Renal cortical epithelial cell (primary cell): ENCODE measurements around the gene RIC8A. TPM values are rescaled to one million over a fixed set of nuclear protein-coding genes. Genes with fewer than 3 reads are reported as not detected.
"Not testable (repeated sequence)": the region's sequence is repeated elsewhere in the genome, so short reads cannot be mapped to it uniquely, and the experiment has no call there.

ENCODE experiments used
- DNase-seq: peaks from one replicate; pipeline ENCODE4 v3.0.0-alpha.2; 2011; ENCODE audit warnings: low read depth
- total RNA-seq: library from RNA; depleted of rRNA; stranded (reverse); fragments of >200 nt; gene quantifications from 2 replicates; pipeline ENCODE4 v1.2.3, GENCODE V29; 2014

The RIC8A gene
- total RNA-seq, 1 donor from 2014 or later = 144 TPM

DNA sequence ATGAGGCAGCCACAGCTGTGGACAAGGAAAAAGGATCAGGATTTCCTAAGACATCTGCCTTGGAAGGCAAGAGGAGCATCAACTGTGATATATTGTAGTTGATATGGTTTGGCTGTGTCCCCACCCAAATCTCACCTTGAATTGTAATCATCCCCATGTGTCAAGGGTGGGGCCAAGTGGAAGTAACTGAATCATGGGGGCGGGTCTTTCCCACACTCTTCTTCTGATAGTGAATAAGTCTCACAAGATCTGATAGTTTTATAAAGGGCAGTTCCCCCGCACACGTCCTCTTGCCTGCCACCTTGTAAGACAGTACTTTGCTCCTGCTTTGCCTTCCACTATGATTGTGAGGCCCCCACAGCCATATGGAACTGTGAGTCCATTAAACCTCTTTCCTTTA is 10.2 kb downstream of the RIC8A start:
- no peak for DNase-seq

- DNase-seq = no peak
Measured at GRCh38 chr11:218815-219593, 11.5 kb downstream of the RIC8A start.

DNA sequence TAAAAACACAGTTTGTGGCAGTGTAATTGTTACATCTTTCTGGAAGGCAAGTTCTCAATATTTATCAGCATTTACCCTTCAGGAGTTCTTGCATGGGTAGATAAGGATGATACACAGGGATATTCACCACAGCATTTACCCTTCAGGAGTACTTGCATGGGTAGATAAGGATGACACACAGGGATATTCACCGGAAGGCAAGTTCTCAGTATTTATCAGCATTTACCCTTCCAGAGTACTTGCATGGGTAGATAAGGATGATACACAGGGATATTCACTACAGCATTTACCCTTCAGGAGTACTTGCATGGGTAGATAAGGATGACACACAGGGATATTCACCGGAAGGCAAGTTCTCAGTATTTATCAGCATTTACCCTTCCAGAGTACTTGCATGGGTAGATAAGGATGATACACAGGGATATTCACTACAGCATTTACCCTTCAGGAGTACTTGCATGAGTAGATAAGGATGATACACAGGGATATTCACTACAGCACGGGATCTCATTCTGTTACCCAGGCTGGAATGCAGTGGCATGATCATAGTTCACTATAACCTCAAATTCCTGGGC is 13.2 kb downstream of the RIC8A start:
- not testable (repeated sequence) for DNase-seq

DNA sequence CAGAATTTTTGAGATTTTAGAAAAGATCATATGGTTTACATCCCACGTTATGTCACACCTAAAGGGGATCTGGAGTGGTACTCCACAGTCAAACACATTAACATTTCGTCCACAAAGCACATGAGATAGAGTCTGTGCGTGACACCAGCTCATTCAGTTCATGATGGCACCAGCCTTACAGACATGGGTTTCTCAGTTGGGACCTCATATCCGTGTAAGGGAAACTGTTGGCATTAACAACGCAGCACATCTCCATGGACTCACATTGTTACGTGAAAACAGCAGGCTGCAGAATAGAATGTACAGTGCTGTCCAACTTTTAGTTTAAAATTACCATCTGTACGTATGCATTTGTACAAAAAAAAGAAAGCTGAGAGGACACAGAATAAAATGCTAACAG is 14.0 kb downstream of the RIC8A start:
- DNase-seq = no peak

- DNase-seq = no peak
Measured at GRCh38 chr11:221998-222789, 14.7 kb downstream of the RIC8A start.

DNA sequence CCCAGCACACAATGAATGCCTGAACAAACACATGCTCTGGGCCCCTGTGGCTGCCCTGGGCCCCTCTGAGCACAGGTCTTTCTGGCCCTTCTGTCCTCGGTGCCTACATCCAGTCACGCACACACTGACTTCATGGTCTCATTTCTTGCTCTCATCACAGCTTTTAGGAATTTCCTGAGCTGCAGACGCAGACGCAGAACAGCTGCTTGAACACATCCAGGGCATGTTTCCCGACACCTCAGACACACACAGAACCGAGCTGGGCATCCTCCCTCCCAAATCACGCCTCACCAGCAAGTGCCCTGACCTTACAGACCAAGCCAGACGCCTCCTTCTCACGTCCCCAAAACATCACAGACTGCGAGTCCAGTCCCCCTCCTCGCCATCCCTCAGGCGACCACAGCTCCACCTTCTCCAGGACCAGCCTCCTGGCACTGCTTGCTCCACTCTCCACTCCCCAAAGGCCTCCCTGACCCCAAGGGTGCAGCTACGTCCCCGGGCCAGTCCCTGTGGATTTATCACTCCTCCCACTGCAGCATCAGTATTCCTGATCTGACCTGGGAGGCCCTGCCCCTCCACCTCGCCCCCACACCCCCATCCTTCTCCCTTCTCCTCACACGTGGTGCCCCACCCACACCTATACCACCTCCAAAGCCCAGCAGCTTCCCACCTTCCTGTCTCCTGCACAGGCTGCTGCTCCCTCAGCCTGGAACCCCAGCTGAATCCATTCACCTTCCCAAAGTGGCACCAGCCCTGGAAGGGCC is 15.7 kb downstream of the RIC8A start:
- no peak for DNase-seq

DNA sequence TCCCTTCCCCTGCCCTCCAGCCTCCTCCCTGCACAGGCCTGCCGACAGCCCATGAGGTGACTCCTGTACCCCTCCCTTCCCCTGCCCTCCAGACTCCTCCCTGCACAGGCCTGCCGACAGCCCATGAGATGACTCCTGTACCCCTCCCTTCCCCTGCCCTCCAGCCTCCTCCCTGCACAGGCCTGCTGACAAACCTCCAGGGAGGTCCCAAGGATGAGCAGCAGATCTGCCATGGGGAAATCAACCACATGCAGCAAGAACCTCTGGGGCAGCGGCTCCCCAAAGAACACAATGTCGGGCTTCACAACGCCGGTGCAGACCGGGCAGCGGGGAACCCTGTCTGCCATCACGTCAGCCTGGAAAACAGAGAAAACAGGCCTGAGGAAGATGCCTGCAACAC is 16.4 kb downstream of the RIC8A start:
- no peak for DNase-seq

- no peak for DNase-seq
Measured at GRCh38 chr11:224424-224823, 16.9 kb downstream of the RIC8A start.

DNA sequence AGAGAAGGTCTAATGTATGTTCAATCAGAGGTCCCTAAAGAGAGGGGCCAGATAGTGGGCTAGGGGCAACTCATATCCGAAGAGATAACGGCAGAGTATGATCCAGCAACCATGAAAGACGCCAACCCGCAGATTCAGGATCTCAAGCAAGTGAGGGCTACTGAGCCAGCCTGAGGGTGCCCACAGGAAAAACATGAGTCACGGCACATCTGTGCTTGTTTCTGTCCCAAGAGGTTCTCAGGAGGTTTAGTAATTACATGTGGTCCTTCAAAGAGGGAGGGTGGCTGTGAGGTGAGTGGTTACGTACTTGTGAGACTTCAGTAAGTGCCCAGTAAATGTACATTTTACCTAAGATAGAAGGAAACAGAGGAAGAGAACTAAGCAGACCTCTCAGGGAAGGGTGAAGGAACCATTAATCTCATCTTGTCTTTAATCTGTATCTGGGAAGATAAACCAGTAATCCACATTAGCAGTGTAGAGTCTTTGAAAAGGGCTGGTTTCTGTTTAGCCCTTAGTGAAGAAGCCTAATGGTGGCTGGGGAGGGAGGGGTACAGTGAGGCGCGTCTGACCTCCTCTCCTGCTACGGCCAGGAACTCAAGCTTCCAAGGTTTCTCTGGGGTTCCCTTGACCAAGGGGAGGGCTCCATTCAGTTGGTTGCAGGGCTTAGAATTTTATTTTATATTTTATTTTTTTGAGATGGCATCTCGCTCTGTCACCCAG is 18.4 kb downstream of the RIC8A start:
- no peak for DNase-seq

- DNase-seq = no peak
Measured at GRCh38 chr11:227824-228379, 20.4 kb downstream of the RIC8A start.

GRCh38 chr11:230431-230830 is 22.9 kb downstream of the RIC8A start:
- no peak for DNase-seq

- DNase-seq = no peak
Measured at GRCh38 chr11:232783-233565, 25.5 kb downstream of the RIC8A start.

- no peak for DNase-seq
Measured at GRCh38 chr11:235180-235579, 27.7 kb downstream of the RIC8A start.

- DNase-seq = peak; percentile 29
Measured at GRCh38 chr11:235609-235996, 28.1 kb downstream of the RIC8A start.

DNA sequence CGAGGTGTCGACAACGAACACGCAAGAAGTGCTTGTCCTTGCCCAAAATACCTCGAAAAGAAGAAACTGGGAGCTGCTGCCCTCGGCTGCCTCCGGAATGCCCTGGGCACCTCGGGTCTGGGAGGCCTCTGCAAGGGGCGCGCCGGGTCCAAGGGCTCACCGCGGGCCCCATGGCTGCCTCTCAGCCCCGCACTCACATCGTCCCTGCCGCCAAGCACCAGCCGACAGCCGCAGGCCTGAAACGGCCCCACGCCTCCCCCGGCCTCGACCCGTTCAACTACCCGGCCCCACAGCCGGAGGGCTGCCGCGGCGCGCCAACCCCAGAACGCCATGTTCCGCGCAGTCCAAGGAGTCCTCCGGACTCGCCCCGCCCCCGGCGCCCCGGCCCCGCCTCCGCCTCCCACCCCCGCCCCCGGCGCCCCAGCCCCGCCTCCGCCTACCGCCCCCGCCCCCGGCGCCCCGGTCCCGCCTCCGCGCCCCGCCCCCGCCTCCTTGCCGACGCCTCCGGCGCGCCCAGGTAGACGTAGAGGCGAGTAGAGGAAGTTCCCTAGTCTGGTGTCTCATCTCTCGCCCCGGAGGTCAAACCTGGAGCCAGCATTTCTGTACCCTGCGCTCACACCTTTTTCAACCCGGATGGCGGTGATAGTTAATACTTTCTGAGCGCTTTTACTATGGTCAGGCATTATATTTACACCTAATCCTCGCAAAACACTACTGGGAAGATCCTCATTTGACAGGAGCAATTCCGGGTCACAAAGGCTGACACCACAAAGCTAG is 28.7 kb downstream of the RIC8A start, which contains the start of gene SIRT3:
SIRT3 (minus strand) TSS at position 346 of the 777 bp plus-strand sequence; CDS start at position 332, 14 bp downstream.
- peak; percentile 66 for DNase-seq

GRCh38 chr11:236774-237767 is 29.6 kb downstream of the RIC8A start, which contains the start of gene PSMD13:
TSS of gene PSMD13 (plus strand) at chr11:236976. CDS start at chr11:237050, 74 bp downstream.
- peak; percentile 58 for DNase-seq

GRCh38 chr11:238346-238745 is 30.8 kb downstream of the RIC8A start:
- not testable (repeated sequence) for DNase-seq

- no peak for DNase-seq
Measured at GRCh38 chr11:240315-240714, 32.8 kb downstream of the RIC8A start.
